Cortex of kidney (tissue), 1 donor: ENCODE results near the gene ACTN4.

Experiments used
- DNase-seq: peaks from one replicate; lab custom pipeline; 2025; lab: John Stamatoyannopoulos, UW

The ACTN4 gene

DNA sequence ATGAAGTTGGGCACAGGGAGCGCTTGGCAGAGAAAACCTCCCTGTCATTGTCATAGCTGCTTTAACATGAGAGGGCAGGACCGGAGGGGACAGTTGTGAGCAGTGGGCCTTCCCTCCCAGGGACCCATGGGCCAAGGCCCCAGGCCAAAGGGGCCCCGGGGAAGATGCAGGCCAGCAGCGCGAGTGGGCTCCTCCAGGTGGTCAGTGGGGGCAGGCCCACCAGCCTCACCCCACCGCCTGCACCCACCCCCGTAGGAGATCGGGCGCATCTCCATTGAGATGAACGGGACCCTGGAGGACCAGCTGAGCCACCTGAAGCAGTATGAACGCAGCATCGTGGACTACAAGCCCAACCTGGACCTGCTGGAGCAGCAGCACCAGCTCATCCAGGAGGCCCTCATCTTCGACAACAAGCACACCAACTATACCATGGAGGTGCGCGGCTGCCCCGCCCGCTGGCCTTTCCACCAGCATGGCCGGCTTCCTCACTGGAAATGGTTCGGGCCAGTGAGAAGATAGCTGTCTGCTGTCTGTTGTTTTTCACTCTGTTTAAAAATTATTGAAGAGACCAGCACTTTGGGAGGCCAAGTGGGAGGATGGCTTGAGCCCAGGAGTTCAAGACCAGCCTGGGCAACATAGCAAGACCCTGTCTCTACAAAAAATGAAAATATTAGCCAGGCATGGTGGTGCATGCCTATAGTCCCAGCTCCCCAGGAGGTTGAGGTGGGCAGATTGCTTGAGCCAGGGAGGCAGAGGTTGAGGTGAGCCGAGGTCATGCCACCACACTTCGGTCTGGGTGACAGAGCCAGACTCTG lies 78.2 kb downstream of the ACTN4 start:
- no peak for DNase-seq

DNA sequence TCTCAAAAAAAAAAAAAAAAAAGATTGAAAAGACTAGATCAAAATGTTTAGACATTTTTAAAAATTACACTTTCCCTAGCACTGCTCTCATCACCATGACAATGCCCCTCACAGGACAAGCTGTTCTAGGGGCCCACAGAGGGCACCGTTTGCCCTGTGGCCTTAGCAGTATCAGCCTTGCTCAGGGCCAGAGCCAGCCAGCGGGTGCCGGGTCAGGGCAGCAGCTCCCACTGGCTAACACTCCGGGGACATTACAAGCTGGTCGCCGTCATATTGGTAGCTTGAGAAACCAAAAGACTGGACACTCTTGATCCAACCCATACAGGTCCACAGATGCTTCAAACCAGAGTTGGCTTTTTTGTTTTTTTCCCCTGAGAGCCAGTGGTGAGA lies 78.8 kb downstream of the ACTN4 start:
- no peak for DNase-seq

DNA sequence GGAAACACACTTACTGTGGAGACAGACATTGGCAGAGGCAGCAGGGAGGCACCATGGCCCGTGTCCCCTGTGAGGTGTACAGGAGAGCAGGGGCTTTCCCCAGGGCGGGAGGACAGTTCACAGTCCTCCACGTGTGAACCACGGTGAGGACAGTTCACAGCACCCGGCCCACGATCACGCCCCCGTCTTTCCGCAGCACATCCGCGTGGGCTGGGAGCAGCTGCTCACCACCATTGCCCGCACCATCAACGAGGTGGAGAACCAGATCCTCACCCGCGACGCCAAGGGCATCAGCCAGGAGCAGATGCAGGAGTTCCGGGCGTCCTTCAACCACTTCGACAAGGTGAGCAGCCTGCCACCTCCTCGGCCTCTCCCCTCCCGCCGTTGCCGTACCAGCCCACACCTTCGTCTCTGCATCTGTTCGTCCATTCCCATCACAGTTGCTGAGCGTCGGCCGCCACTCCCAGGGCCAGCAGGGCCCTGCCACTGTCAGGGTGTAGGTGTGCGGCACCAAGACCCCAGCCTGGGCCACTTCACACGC lies 79.4 kb downstream of the ACTN4 start:
- no peak for DNase-seq

DNA sequence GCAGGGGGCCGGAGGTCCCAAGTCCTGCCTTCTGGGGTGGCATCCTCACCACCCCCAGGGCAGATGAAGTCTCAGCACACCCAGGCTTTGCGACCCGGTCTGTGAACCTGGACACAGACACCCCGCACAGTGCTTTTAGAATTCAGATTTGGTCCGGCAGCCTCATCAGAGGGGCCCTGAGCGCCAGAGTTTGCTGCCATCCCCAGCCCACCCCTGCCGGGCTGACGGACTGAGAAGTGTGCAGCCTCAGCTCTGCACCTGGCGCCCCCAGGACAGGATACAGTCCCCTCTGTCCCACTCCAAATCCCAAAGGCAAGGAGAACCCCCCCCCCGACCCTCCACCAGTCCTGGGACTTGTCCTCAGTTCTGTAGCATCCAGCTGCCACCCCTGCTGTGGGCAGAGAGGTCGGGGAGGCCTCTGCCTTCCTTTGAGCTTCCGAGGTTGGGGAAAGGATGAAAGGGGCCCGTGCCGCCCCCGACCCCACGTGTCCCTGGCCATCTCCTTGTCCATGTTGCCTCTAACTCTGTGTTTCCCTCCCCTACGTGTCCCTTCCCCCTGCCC lies 79.9 kb downstream of the ACTN4 start:
- DNase-seq: no peak

DNA sequence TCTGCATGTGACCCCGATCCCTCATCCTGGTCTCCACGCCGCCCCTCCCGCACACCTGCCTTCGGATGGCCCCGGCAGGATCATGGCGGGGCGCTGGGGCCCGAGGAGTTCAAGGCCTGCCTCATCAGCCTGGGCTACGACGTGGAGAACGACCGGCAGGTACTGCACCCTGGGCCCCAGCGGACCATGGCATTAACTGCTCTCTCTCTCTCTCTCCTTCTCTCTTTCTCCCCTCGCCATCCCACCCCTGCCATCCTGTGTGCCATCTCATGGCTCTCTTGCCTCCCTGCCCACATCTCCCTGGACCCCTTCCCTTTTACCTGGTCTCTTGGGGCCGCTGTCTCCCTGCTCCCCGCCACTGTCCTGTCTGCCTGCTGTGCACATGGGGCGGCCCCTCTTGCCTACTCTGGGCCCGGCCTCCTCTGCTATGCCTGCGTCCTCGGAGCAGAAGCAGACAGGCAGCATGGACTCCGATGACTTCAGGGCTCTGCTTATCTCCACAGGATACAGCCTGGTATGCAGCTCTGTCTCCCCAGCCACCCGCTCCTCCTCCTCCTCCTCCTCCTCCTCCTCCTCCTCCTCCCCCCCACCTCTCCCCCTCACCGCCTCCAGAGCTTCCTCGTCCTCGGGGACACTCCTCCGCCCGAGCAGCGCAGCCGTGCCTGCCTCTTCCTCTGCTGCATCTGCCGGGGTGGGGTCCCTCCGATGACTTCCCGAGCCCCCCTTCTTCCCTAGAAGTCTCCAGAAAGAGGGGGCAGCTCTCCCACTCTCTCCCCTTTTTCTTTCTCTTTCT lies 80.6 kb downstream of the ACTN4 start:
- DNase-seq: no peak

DNA sequence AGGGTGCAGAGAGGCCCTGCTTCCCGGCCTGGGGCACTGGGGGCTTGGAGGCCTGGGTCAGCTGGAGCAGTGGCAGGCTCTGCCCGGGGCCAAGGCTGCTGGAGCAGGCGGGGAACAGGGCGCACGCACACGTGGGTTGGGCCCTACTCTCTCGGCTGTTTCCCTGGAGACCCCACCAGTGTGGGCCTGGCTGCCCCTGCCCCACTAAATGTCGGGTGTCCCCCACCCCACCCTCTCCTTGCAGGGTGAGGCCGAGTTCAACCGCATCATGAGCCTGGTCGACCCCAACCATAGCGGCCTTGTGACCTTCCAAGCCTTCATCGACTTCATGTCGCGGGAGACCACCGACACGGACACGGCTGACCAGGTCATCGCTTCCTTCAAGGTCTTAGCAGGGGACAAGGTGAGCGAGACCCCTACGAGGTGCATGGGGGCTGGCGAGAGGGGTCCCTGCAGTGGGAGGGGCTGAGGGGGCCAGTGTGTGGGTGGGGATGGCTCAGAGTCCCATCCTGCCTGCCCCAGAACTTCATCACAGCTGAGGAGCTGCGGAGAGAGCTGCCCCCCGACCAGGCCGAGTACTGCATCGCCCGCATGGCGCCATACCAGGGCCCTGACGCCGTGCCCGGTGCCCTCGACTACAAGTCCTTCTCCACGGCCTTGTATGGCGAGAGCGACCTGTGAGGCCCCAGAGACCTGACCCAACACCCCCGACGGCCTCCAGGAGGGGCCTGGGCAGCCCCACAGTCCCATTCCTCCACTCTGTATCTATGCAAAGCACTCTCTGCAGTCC lies 81.5 kb downstream of the ACTN4 start:
- no peak for DNase-seq

DNA sequence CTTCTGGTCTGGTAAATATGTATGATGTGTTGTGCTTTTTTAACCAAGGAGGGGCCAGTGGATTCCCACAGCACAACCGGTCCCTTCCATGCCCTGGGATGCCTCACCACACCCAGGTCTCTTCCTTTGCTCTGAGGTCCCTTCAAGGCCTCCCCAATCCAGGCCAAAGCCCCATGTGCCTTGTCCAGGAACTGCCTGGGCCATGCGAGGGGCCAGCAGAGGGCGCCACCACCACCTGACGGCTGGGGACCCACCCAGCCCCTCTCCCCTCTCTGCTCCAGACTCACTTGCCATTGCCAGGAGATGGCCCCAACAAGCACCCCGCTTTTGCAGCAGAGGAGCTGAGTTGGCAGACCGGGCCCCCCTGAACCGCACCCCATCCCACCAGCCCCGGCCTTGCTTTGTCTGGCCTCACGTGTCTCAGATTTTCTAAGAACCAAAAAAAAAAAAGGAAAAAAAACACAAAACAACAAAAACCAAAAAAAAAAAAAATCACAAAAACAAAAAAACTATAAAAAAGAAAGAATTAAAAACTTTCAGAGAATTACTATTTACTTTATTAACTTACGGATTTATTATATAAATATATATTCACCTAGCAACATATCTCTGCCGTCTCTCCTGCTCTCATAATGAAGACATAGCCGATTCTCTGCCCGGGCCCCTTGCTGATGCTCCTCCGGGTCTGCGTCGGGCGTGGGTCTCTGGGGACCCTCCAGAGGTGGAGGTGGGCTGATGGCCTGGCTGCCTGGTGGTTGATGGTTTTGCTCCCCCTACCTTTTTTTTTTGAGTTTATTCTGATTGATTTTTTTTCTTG lies 82.4 kb downstream of the ACTN4 start:
- no peak for DNase-seq

DNA sequence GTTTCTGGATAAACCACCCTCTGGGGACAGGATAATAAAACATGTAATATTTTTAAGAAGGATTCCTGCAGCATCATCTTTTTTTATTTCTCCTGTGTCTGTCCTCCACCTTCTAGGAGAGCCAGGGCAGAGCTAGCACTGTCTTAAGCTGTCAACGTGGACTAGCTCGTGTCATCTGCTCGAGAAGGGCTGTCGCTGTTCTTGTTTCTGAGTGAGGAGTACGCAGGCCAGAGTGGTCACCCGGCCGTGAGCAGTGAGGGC lies 83.0 kb downstream of the ACTN4 start:
- DNase-seq: no peak

DNA sequence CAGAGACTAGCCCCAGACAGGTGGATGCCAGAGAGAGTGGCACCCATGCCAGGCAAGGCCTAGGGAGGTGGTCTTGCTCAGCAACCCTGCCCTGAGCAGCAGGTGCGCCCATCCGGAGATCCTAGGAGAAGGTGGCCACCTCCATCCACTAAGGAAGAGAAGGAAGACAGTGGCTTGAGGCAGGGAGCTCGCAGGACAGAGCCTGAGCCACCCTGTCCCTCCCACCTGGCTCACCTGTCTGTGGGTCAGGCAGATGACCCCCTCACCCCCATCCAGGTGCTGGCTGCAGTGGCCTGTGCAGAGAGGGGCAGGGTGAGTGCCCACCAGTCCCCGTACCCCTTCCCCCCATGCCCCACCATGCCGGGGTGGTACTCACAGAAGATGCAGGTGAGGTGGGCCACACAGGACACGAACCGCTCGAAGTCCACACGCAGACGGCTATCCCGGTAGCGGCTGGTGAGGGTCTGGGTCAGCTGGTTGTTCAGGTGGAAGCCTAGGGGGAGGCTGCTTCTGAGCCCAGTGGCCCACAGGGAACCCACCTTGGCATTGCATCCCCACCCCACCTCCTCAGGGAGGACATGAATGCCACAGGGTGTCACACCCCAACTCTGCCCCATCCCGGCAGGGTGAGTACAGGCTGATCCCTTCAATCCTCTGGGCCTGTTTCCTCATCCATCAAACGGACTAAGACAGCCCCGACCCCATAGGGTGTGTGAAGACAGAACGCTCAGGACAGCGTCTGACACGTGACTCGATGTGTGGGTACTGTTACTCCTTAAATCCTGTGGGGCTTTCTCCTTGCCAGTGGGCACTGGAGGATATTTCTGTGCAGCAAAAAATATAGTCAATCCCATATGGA lies 83.5 kb downstream of the ACTN4 start:
- no peak for DNase-seq

DNA sequence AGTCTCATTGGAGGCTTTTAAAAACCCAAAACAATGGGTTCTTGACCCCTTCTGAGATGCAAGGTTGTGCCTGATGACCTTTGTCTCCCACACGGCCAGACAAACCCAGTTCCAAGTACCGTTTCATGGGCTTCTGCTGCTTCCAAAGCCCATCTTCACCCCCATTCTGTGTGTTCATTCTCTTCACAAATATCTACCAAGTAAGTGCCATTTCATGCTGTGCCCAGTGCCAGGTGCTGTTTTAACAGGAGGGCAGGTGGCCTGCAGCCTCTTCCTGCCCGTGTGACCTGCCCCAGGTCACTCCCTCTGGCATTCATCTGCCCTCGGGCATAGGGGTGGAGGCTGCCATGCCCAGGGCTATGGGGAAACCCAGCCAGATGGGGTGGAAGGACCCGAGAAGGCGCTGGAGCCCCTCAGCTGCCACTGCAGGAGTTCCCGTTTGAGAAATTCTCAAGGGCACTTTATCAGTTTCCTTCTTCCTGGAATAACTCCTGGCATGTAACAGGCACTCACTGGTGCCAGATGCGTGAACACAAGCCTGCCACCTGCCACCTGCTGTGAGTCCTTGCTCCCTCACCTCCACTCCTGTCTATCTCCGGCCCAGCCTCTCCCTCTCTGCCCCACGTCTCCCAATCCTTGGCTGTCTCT lies 84.3 kb downstream of the ACTN4 start:
- no peak for DNase-seq

DNA sequence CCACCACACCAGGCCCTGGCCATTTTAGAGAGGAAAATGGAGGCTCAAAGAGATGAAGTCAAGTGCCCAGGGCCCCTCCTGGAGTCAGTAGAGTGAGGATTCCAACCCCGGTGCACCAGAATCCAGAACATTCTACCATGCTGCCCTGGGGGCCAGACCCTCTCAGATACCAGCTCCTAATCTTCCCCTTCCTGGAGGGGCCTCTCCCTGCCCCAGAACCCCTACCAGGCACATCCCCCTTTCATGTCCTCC lies 85.7 kb downstream of the ACTN4 start:
- DNase-seq: no peak

DNA sequence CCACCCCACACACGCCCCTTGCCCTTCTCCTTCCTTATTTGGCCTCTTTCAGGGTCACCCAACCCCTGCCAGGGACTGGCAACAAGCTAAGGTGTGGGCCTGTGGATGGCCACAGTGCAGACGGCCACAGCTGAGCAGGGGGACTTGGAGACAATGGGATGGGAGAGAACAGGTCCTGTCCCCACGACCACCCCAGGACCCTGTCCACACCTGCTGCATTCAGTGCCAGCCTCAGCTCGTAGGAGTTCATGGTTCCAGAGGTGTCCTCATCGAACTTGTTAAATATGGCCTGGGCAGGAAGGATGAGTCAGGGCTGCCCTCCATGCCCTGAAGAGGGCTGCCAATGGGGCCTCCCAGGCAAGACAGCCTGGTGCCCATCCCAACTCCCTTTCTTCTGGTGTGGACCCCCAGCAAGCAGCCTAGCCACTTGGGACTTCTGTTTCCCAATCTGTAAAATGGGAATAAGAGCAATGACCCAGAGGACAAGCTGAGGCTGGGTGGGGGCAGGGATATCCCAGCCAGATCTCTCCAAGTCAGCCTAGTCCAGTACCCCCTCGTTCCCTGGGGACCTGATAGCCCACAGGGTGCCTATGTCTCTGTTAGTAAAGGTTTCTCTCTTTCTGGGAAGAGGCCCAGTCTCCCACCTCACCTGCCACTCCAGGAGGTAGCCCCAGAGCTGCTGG lies 86.2 kb downstream of the ACTN4 start:
- DNase-seq: no peak

DNA sequence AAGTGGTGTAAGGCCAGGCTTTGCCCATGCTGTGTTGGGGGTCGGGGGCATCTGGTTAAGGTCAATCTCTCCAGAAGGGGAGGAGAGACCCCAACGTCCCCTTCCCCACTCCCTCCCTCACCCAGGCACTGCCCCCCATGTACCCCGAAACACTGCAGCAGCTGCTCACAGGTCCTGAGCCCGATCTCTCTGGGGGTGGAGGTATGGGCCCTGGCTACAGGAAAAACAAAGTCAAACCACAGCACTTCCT lies 86.7 kb downstream of the ACTN4 start:
- DNase-seq: no peak

DNA sequence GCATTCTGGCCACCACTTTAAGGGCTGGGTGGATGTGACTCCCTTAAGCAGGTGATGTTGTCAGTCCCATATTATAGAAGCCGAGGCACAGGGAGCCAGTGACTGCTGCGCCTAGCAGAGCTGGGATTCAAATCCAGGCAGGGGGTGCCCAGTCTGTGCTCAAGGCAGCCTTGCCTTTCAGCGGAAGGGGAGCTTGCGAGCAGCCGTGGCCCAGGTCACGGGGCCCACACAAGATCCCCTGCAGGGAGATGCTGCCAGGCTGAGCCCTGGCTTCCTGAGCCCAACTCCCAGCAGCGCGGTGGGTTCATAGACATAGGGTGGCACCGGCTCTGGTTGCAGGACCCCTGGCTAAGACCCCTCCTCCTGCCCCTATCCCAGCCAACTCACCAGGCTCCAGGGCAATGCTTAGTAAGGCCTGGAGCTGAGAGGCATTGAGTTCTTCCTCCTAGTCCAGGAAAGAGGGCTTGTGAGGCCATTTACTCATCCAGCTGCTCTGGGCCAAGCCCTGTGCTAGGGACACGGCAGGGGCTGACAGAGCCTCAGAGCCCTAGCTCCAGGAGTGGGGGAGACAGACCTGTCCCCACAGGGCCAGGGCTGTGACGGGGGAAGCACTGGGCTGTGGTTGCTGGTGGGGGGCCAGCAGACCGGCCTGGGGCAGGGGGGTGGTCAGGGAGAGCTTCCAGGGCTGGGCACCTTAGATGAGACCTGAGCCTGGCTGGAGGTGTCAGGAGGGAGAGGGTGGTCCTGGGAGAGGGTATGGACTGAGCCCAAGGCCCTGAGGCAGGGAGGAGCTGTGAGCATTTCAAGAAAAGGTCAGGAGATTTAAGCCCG lies 87.2 kb downstream of the ACTN4 start:
- no peak for DNase-seq

DNA sequence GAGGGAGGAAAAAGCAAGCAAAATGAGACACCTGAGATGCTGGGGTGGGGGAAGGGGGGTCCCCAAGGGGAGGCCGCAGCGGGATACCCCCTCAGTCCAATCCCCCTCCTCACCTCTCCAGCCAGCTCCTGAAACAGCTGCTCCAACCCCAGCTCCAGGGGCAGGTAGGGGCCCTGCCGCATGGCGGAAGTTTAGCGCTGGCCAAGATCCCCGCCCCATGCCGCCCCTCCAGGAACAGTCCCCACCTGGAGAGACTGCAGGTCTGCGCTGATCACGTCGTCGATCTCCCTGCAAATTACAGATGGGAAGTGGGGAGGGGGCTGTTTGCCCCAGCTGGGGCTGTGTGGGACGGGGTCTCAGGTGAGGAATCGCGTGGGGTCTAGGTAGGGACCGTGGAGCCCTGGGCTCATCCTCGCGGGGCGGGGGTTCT lies 87.8 kb downstream of the ACTN4 start:
- DNase-seq: no peak

DNA sequence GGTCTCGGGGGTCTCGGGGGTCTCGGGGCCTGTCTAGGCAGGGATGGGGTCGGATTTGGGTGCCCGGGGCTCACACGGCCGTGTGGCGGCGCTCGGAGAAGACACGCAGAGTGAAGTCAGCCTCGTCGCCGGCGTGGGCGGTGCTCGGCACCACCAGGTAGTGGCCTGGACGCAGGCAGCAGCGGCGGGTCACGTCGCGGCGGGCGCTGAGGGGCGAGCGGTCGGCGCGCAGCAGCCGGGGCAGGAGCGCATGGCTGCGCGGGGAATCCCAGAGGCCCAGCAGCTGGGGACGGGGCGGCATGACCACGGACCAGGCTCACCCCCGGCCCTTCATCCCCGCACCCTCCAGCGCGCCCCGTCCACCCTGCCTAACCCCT lies 88.6 kb downstream of the ACTN4 start:
- DNase-seq: no peak

DNA sequence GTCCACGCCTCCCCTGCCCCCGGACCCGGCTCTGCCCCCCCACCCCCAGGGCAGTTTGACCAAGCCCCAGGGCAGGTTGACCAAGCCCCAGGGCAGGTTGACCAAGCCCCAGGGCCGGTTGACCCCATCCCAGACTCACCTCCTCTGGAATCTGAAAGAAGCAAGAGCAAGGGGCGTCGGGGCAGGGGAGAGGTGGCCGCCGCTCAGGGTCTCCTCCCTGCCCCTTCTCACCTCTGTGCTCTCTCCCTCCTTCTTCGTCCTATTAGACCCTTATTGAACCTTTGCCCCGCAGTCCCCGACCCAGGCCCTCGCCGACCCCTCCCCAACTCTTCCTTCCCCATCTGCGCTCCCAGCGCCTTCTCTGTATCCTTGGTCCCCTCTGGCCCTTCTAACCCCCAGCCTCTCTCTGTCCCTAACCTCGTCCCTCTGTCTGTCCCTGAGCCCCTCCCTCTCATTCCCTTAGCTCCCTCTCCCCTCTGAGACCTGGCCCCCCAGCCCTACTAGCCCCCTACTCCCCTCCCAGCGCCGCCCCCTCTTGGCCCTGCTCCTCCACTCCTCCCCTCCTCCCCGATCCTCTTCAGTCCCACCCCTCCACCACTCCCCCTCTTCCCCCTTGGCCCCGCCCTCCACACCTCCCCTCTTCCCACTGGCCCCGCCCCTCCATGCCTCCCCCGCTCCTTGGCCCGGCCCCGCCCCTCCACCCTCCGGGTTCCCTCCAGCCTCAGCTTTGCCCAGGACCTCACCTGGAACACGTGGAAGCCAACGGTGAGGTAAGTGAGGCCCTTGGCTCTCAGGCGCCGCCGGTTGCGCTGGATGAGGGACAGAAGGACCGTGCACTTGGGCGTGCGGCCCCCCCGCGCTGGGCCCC lies 89.2 kb downstream of the ACTN4 start:
- DNase-seq: no peak

DNA sequence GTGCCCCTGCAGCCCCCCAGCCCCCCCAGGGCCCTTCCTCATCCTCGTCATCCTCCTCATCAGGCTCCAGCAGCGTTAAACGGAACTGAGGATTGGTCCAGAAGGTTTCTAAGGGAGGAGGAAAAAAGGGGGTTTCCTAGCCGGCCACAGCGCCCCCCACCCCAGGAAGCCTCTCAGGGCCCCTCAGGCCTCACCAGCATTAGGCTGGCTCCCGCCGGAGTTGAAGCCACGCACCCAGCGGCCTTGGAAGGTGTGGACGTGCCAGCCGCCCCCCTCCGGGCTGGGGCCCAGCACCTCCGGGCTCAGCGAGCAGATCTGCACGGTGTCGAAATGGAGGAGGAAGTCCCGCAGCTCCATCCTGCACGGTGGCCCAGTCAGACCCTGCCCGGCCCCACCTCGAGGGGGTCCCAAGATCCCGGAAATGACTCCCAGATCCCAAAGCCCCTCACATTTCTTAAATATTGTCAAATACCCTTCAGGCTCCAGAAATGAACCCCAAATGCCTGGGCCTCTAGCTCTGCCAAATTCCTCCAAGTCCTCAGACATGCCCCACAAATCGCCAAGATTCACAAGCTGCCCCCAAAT lies 89.9 kb downstream of the ACTN4 start:
- DNase-seq: no peak
